C4-2B (cell line): ENCODE data around the gene LRRC34.

Source experiments
- H3K27ac ChIP-seq: fragments of 450-650 bp; 2 replicates; pipeline ENCODE4 v1.5.1; 2017
- ZFX ChIP-seq: fragments of 450-650 bp; IDR thresholded peaks from 2 replicates; pipeline ENCODE4 v1.6.1; 2017
- TF ChIP-seq, protein P1 (sequence below): fragments of 450-650 bp; conservative IDR thresholded peaks from 2 replicates; pipeline ENCODE4 v1.5.1; 2017; ENCODE audit warnings: mild to moderate bottlenecking

Gene LRRC34

DNA sequence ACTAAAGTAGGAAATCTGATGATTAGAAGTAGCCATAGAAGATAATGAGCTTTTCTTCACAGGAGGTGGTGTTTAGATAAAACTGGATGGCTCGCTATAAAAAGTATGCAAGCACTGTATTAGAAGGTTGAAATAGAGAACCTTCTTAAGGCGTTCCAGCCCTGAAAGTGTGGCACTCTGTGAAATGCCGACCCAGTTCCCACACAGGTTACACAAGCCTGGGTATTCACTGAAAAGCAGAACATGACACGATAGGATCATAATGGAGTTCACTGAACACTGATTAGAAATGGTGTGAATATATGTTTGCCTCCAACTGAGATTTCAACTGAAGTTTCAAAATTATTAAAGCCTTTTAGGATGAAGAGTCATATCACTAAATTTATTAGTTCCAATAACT is 15.0 kb upstream of the LRRC34 start:
- TF ChIP-seq, protein P1, sequence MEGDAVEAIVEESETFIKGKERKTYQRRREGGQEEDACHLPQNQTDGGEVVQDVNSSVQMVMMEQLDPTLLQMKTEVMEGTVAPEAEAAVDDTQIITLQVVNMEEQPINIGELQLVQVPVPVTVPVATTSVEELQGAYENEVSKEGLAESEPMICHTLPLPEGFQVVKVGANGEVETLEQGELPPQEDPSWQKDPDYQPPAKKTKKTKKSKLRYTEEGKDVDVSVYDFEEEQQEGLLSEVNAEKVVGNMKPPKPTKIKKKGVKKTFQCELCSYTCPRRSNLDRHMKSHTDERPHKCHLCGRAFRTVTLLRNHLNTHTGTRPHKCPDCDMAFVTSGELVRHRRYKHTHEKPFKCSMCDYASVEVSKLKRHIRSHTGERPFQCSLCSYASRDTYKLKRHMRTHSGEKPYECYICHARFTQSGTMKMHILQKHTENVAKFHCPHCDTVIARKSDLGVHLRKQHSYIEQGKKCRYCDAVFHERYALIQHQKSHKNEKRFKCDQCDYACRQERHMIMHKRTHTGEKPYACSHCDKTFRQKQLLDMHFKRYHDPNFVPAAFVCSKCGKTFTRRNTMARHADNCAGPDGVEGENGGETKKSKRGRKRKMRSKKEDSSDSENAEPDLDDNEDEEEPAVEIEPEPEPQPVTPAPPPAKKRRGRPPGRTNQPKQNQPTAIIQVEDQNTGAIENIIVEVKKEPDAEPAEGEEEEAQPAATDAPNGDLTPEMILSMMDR: no peak
- no peak for TF ChIP-seq ZFX
- no peak overlapping the region for H3K27ac ChIP-seq

DNA sequence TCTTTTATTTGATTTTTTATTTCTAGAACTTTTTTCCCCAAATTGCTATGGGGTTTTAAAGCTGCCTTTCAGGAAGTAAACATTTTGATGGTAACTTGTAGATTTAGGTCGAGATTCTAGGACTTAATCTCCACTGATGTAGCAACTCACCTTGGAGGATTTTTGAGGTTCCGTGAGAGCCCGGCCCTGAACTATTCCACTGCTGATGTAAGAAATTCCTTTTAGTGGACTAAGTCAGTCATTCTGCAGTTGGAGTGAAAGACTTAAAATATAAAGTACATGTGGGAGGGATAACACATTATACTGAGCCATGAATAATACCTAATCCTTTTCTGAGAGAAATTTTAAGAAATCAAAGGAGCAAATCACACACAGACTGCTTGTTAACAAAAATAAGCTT is 12.6 kb upstream of the LRRC34 start:
- TF ChIP-seq, protein P1: no peak
- TF ChIP-seq ZFX: no peak
- H3K27ac ChIP-seq: no peak overlapping the region

DNA sequence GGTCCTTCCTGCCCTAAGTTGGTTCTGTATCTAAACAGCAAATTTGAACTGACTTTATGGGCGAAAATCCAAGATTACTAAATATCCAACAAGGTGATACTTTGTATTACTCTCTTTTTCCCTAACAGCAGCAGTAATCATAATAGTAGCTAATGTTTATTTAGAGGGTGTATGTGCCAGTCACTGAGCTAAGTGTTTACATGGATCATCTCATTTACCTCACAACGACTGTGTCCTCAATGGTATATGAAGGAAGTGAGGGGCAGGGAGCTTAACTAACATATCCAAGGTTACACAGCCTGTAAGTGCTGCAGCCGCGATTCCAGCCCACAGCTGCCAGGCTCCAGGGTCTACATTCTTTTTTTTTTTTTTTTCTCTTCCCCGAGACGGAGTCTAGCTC is 10.3 kb upstream of the LRRC34 start:
- H3K27ac ChIP-seq: no peak overlapping the region
- no peak for TF ChIP-seq ZFX
- TF ChIP-seq, protein P1: no peak

DNA sequence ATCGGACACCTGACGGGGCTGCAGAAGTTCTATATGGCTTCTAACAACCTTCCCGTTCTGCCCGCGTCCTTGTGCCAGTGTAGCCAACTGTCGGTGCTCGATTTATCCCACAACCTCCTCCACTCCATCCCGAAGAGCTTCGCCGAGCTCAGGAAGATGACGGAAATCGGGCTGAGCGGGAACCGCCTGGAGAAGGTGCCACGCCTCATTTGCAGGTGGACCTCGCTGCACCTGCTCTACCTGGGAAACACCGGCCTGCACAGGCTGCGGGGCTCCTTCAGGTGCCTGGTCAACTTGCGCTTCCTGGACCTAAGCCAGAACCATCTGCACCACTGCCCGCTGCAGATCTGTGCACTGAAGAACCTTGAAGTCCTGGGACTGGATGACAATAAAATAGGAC is 9.8 kb upstream of the LRRC34 start:
- TF ChIP-seq, protein P1: no peak
- no peak for TF ChIP-seq ZFX
- no peak overlapping the region for H3K27ac ChIP-seq

DNA sequence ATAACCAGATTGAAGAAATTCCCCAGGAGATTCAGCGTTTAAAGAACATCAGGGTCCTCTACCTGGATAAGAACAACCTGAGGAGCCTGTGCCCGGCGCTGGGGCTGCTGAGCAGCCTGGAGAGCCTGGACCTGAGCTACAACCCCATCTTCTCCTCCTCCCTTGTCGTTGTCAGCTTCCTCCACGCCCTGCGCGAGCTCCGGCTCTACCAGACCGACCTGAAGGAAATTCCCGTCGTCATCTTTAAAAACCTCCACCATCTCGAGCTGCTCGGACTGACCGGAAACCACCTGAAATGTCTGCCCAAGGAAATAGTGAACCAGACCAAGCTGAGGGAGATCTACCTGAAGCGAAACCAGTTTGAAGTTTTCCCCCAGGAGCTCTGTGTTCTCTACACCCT is 9.4 kb upstream of the LRRC34 start:
- no peak for TF ChIP-seq ZFX
- TF ChIP-seq, protein P1: no peak
- H3K27ac ChIP-seq: no peak overlapping the region

DNA sequence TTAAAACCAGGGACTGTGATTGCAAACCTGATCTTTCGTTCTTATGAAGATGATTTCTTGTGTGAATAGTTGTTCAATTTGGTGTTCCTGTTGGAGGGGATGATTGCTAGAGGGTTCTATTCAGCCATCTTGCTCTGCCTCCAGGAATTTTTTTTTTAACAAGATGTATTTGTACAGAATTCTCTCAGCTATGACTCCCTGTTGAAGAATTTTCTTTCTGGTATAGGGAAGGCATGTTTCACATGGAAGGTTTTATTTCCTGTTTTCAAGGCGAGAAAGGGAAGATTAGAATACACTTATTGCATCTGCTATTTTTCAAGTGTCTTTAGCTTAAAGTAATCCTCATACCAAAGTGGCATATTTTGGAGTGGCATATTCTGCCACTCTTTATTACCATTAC is 5.6 kb upstream of the LRRC34 start:
- TF ChIP-seq, protein P1: no peak
- no peak for TF ChIP-seq ZFX
- no peak overlapping the region for H3K27ac ChIP-seq

DNA sequence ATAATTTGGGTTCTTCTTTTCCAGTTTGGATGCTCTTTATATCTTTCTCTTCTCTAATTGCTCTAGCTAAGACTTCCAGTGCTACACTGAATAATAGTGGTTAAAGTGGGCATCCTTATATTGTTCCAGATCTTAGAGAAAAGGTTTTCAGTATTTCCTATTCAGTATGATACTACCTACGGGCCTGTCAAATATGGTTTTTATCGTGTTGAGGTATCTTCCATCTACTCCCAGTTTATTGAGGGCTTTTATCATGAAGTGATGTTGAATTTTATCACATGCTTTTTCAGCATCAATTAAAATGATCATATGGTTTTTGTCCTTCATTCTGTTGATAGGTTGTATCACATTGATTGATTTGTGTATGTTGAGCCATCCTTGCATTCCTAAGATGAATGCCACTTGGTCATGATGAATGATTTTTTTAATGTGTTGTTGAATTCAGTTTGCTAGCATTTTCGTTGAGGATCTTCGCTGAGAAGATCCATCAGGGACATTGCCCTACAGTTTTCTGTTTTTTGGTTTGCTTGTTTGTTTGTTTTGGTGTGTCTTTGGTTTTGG is 3.0 kb upstream of the LRRC34 start:
- no peak for TF ChIP-seq ZFX
- TF ChIP-seq, protein P1: no peak
- H3K27ac ChIP-seq: no peak overlapping the region
